ENCODE results near the gene C20orf96. TPM values are rescaled to one million over a fixed set of nuclear protein-coding genes. Genes with fewer than 3 reads are reported as not detected.

C20orf96 gene
- total and polyA plus RNA-seq, 12 donors = 3.1 to 5.5 (median 4.4) TPM

DNA sequence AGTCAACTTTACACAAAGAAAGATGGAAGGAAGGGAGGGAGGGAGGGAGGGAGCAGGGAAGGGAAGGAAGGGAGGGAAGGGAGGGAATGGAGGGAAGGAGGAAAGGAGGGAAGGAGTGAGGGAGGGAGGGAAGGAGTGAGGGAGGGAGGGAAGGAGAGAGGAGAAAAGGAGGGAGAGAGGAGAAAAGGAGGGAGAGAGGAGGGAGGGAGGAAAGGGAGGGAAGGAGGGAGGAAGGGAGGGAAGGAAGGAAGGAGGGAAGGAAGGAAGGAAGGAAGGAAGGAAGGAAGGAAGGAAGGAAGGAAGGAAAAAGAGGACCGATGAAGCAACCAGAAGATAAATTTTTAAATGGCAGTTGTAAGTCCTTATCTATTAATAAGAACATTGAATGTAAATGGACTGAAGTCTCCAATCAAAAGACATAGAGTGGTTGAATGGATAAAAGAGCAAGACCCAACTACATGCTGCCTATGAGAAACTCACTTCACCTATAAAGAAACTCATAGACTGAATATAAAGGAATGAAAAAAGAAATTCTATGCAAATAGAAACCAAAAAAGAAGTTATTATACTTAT, 69.2 kb downstream of the C20orf96 start:
- ATAC-seq (no peak), DNase-seq (no peak)
- peaks cover 0 to 34% (median 8%) of the 10 kb centered on the region in 7 donors for H3K27me3 ChIP-seq
- WGBS, 2 donors = 41 to 61% methylated on average over 1 of the region's 1 CpG
- H3K9me3 ChIP-seq = peaks cover 0 to 5% (median 0%) of the 10 kb centered on the region in 11 donors
- no peak overlapping the region for H3K4me3 ChIP-seq
- TF ChIP-seq CTCF (IDR thresholded peaks at IDR 0.05) = no peak
- H3K36me3 ChIP-seq = no peaks in the 10 kb centered on the region
- intact Hi-C loops (cut with DNase I) = no loop called here
- H3K4me1 ChIP-seq = peaks cover 0 to 8% (median 0%) of the 10 kb centered on the region in 9 donors
- H3K27ac ChIP-seq = no peak overlapping the region

Other genes with a start within 250 kb of the C20orf96 start
- not detected for gene DEFB125, start 203.1 kb downstream of the C20orf96 start, total RNA-seq
- gene DEFB125, start 203.1 kb downstream of the C20orf96 start, polyA plus RNA-seq = not detected
- not detected for gene DEFB126, start 148.2 kb downstream of the C20orf96 start, total RNA-seq
- gene DEFB126, start 148.2 kb downstream of the C20orf96 start, polyA plus RNA-seq = not detected
- not detected for gene DEFB127, start 133.3 kb downstream of the C20orf96 start, total RNA-seq
- not detected for gene DEFB127, start 133.3 kb downstream of the C20orf96 start, polyA plus RNA-seq
- not detected for gene DEFB128, start 101.0 kb downstream of the C20orf96 start, total RNA-seq
- not detected for gene DEFB128, start 101.0 kb downstream of the C20orf96 start, polyA plus RNA-seq
- not detected for gene DEFB129, start 63.5 kb downstream of the C20orf96 start, total RNA-seq
- not detected for gene DEFB129, start 63.5 kb downstream of the C20orf96 start, polyA plus RNA-seq
- under 1 TPM in 2 of 10 donors, not detected in 8; 0.12 to 0.30 TPM for gene DEFB132, start 33.0 kb downstream of the C20orf96 start, total RNA-seq
- not detected for gene DEFB132, start 33.0 kb downstream of the C20orf96 start, polyA plus RNA-seq
- gene ZCCHC3, start 6.8 kb upstream of the C20orf96 start, total RNA-seq = 10 to 100 TPM in 7 of 10 donors, 1 to 10 TPM in 3; 8.2 to 12.8 (median 10.7) TPM
- gene ZCCHC3, start 6.8 kb upstream of the C20orf96 start, polyA plus RNA-seq = 10 to 100 TPM in 1 of 2 donors, 1 to 10 TPM in 1; 7.7 to 10.8 TPM
- 10 to 100 TPM in 6 of 10 donors, 1 to 10 TPM in 4; 7.2 to 16.5 (median 10.9) TPM for gene SOX12, start 34.8 kb upstream of the C20orf96 start, total RNA-seq
- gene SOX12, start 34.8 kb upstream of the C20orf96 start, polyA plus RNA-seq = 1 to 10 TPM; 4.5 to 5.2 TPM
- gene NRSN2, start 56.4 kb upstream of the C20orf96 start, total RNA-seq = 10 to 100 TPM; 12.1 to 32.3 (median 19.1) TPM
- 10 to 100 TPM; 31.1 to 53.9 TPM for gene NRSN2, start 56.4 kb upstream of the C20orf96 start, polyA plus RNA-seq
- 1 to 10 TPM in 7 of 10 donors, under 1 TPM in 3; 0.33 to 4.3 (median 1.1) TPM for gene TRIB3, start 90.0 kb upstream of the C20orf96 start, total RNA-seq
- gene TRIB3, start 90.0 kb upstream of the C20orf96 start, polyA plus RNA-seq = 10 to 100 TPM in 1 of 2 donors, 1 to 10 TPM in 1; 1.4 to 10.6 TPM
- gene RBCK1, start 117.5 kb upstream of the C20orf96 start, total RNA-seq = 10 to 100 TPM; 32.0 to 74.2 (median 41.4) TPM
- 10 to 100 TPM; 57.9 to 86.8 TPM for gene RBCK1, start 117.5 kb upstream of the C20orf96 start, polyA plus RNA-seq
- 10 to 100 TPM; 20.3 to 28.2 (median 23.5) TPM for gene TBC1D20, start 171.8 kb upstream of the C20orf96 start, total RNA-seq
- 10 to 100 TPM; 12.9 to 16.7 TPM for gene TBC1D20, start 171.8 kb upstream of the C20orf96 start, polyA plus RNA-seq